HFFc6 (cell line): ENCODE results near the gene C19orf53. TPM values are rescaled to one million over a fixed set of nuclear protein-coding genes. Genes with fewer than 3 reads are reported as not detected.

Source experiments
- DNase-seq: peaks from one replicate; pipeline ENCODE4 v3.0.0-alpha.2; 2018
- H3K27ac Mint-ChIP-seq: 2 replicates; pipeline ENCODE4 v1.8.0; 2020; ENCODE audit warnings: mild to moderate bottlenecking, mixed read lengths
- H3K27me3 Mint-ChIP-seq: 2 replicates; pipeline ENCODE4 v1.8.0; 2021; ENCODE audit warnings: mild to moderate bottlenecking, moderate library complexity, mixed read lengths; ENCODE audit not compliant: insufficient read depth
- H3K36me3 Mint-ChIP-seq: 2 replicates; pipeline ENCODE4 v1.8.0; 2021; ENCODE audit warnings: low read depth, mixed read lengths
- H3K4me1 Mint-ChIP-seq: 2 replicates; pipeline ENCODE4 v1.8.0; 2020; ENCODE audit warnings: low read depth, mixed read lengths
- H3K4me3 Mint-ChIP-seq: 2 replicates; pipeline ENCODE4 v1.8.0; 2020; ENCODE audit warnings: mild to moderate bottlenecking, moderate library complexity, mixed read lengths
- H3K9me3 Mint-ChIP-seq: 2 replicates; pipeline ENCODE4 v1.8.0; 2020; ENCODE audit warnings: mild to moderate bottlenecking, mixed read lengths
- CTCF ChIP-seq: fragments of 200-600 bp; sonication (generic); IDR thresholded peaks from 2 replicates; pipeline ENCODE4 v1.5.0; 2021; ENCODE audit warnings: antibody characterized with exemption, mild to moderate bottlenecking
- total RNA-seq, 6 experiments: library from RNA; stranded (reverse); fragmentation: NEBNext Ultra II Directional; extraction: Animal tissue kit (Norgen Biotek cat#: 25700); gene quantifications; 2 replicates in 1 of 6; 3 replicates in 5 of 6; pipeline ENCODE4 v1.2.3, GENCODE V29; 2021

Gene C19orf53
- total RNA-seq, 6 experiments from 2014 or later, result 123 to 204 (median 172) TPM

GRCh38 chr19:13764101-13764807 lies 10.0 kb upstream of the C19orf53 start, which contains the start of gene MRI1:
Gene MRI1, plus strand, starts transcription at chr19:13764522. Its CDS starts 67 bp downstream, at chr19:13764589.
- Mint-ChIP-seq H3K27me3 (no peaks in the 10 kb centered on the region; the same call in 1 of the 2 replicates), H3K9me3 (no peaks in the 10 kb centered on the region), H3K27ac (peak within 1 kb of the TSS; percentile 80), H3K4me1 (peaks cover 18% of the 10 kb centered on the region), H3K36me3 (peaks cover 32% of the 10 kb centered on the region), H3K4me3 (peak within 1 kb of the TSS; percentile 92)
- TF ChIP-seq CTCF, result no peak
- DNase-seq, result peak; percentile 42

DNA sequence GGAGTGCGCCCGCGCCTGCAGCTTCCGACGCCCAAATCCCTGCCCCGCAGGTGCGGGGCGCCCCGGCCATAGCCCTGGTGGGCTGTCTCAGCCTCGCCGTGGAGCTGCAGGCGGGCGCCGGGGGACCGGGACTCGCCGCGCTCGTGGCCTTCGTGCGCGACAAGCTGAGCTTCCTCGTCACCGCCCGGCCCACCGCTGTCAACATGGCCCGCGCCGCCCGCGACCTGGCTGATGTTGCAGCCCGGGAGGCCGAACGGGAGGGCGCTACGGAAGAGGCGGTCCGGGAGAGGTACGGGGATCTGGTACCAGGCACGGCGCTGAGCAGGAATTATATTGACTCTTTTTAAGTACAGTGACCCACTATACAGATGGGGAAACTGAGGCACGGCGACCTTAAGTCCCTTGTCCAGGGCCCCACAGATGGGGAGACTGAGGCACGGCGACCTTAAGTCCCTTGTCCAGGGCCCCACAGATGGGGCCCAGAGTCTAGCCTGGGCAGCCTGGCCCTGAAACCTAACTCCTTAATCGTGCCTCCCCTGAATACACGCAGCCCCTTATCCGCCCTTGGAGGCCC lies 9.3 kb upstream of the C19orf53 start:
- H3K36me3 Mint-ChIP-seq, result peaks cover 32% of the 10 kb centered on the region
- no peak for TF ChIP-seq CTCF
- peak overlapping the region; percentile 76 for H3K27ac Mint-ChIP-seq
- DNase-seq, result no peak
- peak overlapping the region; percentile 92 for H3K4me3 Mint-ChIP-seq
- no peaks in the 10 kb centered on the region for H3K9me3 Mint-ChIP-seq
- H3K4me1 Mint-ChIP-seq, result peaks cover 18% of the 10 kb centered on the region
- H3K27me3 Mint-ChIP-seq, result no peaks in the 10 kb centered on the region; the same call in 1 of the 2 replicates

DNA sequence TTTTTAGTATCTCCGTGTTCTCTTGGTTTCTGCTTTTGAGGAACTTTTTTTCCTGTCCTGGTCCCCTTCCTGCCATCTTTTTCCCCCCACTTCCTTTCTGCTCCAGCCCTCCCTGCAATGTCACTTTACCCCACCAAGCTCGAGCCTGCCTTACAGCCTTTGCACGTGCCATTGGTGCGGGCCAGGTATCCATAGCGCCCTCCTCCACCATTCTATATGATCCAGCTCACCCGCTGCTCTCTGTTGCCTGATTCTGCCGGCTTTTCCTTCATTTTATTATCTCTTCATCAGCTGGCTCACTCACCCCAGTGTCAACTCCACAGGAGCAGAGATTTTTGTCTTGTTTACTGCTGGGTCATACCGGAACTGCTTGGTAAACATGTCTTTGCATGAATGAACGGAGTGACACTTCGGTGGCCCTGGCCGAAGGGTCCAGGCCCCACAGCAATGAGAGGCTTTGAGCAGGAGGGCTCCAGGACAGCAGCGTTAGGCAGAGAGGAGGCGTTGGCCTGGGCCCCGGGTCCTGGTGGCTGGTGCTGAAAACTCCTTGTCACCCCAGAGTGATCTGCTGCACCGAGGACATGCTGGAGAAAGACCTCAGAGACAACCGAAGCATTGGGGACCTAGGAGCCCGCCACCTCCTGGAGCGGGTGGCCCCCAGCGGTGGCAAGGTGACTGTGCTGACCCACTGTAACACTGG lies 8.7 kb upstream of the C19orf53 start:
- TF ChIP-seq CTCF, result no peak
- Mint-ChIP-seq H3K36me3 (peaks cover 32% of the 10 kb centered on the region), H3K4me1 (peaks cover 18% of the 10 kb centered on the region), H3K27ac (peak overlapping the region; percentile 76), H3K27me3 (no peaks in the 10 kb centered on the region; the same call in 1 of the 2 replicates), H3K4me3 (peak overlapping the region; percentile 92), H3K9me3 (no peaks in the 10 kb centered on the region)
- DNase-seq, result peak; percentile 32

GRCh38 chr19:13766095-13766481 lies 8.2 kb upstream of the C19orf53 start:
- Mint-ChIP-seq H3K27ac (peak overlapping the region; percentile 76; the same call in 1 of the 2 replicates), H3K36me3 (peaks cover 32% of the 10 kb centered on the region), H3K9me3 (no peaks in the 10 kb centered on the region), H3K4me1 (peaks cover 18% of the 10 kb centered on the region), H3K4me3 (peak overlapping the region; percentile 92; the same call in 1 of the 2 replicates), H3K27me3 (no peaks in the 10 kb centered on the region; the same call in 1 of the 2 replicates)
- no peak for DNase-seq
- TF ChIP-seq CTCF, result no peak

GRCh38 chr19:13768510-13768909 lies 5.7 kb upstream of the C19orf53 start:
- H3K36me3 Mint-ChIP-seq, result peaks cover 25% of the 10 kb centered on the region
- DNase-seq, result no peak
- TF ChIP-seq CTCF, result no peak
- H3K27me3 Mint-ChIP-seq, result no peaks in the 10 kb centered on the region; the same call in 1 of the 2 replicates
- no peak overlapping the region for H3K27ac Mint-ChIP-seq
- no peaks in the 10 kb centered on the region for H3K9me3 Mint-ChIP-seq
- H3K4me3 Mint-ChIP-seq, result no peak overlapping the region
- peaks cover 18% of the 10 kb centered on the region for H3K4me1 Mint-ChIP-seq
